PC-3 (cell line): Measurements from ENCODE around the gene TRAK1. TPM values are rescaled to one million over a fixed set of nuclear protein-coding genes. Genes with fewer than 3 reads are reported as not detected.

ENCODE experiments used
- ATAC-seq: fragments of 200-7000 bp; cut with Tn5 transposase; 2 replicates; pipeline ENCODE4 v1.9.1; 2020; ENCODE audit warnings: mild to moderate bottlenecking, moderate library complexity
- BruUV-seq: library from RNA; stranded (reverse); fragments of 400-500 nt; replicated peaks from 2 replicates; lab custom pipeline; 2021; lab: Mats Ljungman, UMichigan
- CTCF ChIA-PET: fragments of 300-600 bp; sonication (Branson Sonifier 250); formaldehyde crosslinking; loops from one replicate; lab custom pipeline; 2022; ENCODE audit warnings: antibody characterized with exemption; lab: Charles Lee
- POLR2A ChIA-PET: fragments of 300-600 bp; sonication (Branson Sonifier 250); formaldehyde crosslinking; loops from one replicate; lab custom pipeline; 2022; ENCODE audit warnings: antibody characterized with exemption; ENCODE audit not compliant: unreplicated experiment; lab: Charles Lee
- DNase-seq: peaks from one replicate; pipeline ENCODE4 v3.0.0-alpha.2; 2015
- H2AFZ ChIP-seq: fragments of 300-600 bp; sonication (generic); 2 replicates; pipeline ENCODE4 v1.6.0; 2016; ENCODE audit warnings: antibody characterized with exemption, low read length
- H3F3A ChIP-seq: fragments of 300-600 bp; sonication (generic); one replicate; pipeline ENCODE4 v1.6.0; 2017; ENCODE audit warnings: antibody characterized with exemption, low read length, control low read depth, mild to moderate bottlenecking; ENCODE audit not compliant: unreplicated experiment
- H3K27ac ChIP-seq: fragments of 300-600 bp; sonication (generic); 2 replicates; pipeline ENCODE4 v1.5.1; 2016; ENCODE audit warnings: mild to moderate bottlenecking, low read length
- H3K27me3 ChIP-seq: fragments of 300-600 bp; sonication (generic); 2 replicates; pipeline ENCODE4 v1.6.1; 2016; ENCODE audit warnings: low read length, mixed read lengths
- H3K36me3 ChIP-seq: fragments of 300-600 bp; sonication (generic); 2 replicates; pipeline ENCODE4 v1.6.1; 2016; ENCODE audit warnings: low read depth, mixed run types, low read length, mixed read lengths
- H3K4me1 ChIP-seq: fragments of 300-600 bp; sonication (generic); 2 replicates; pipeline ENCODE4 v1.5.1; 2016; ENCODE audit warnings: low read length; ENCODE audit not compliant: insufficient read depth
- H3K4me2 ChIP-seq: fragments of 300-600 bp; sonication (generic); 2 replicates; pipeline ENCODE4 v1.6.0; 2016; ENCODE audit warnings: low read length
- H3K4me3 ChIP-seq: fragments of 300-600 bp; sonication (generic); 2 replicates; pipeline ENCODE4 v1.5.1; 2016; ENCODE audit warnings: mild to moderate bottlenecking, low read length, mixed read lengths
- H3K79me2 ChIP-seq: fragments of 300-600 bp; sonication (generic); 2 replicates; pipeline ENCODE4 v1.6.1; 2017; ENCODE audit warnings: low read length, mixed read lengths
- H3K9ac ChIP-seq: fragments of 300-600 bp; sonication (generic); 2 replicates; pipeline ENCODE4 v1.6.0; 2016; ENCODE audit warnings: mild to moderate bottlenecking, low read length
- H3K9me2 ChIP-seq: fragments of 300-600 bp; sonication (generic); replicated peaks from 2 replicates; pipeline ENCODE4 v1.6.1; 2016; ENCODE audit warnings: mixed run types, low read length, mixed read lengths
- H3K9me3 ChIP-seq: fragments of 300-600 bp; sonication (generic); 2 replicates; pipeline ENCODE4 v1.6.1; 2016; ENCODE audit warnings: low read length, mixed read lengths
- H4K20me1 ChIP-seq: fragments of 300-600 bp; sonication (generic); 2 replicates; pipeline ENCODE4 v1.6.1; 2016; ENCODE audit warnings: low read length, mixed read lengths
- CTCF ChIP-seq: fragments of 300-600 bp; sonication (generic); conservative IDR thresholded peaks from 2 replicates; pipeline ENCODE4 v1.5.1; 2017; ENCODE audit warnings: antibody characterized with exemption, low read depth, mild to moderate bottlenecking, low read length
- EZH2 ChIP-seq: fragments of 300-600 bp; sonication (generic); IDR thresholded peaks from one replicate; pipeline ENCODE4 v1.6.1; 2017; ENCODE audit warnings: antibody characterized with exemption, mild to moderate bottlenecking, low read length; ENCODE audit not compliant: unreplicated experiment
- EZH2phosphoT487 ChIP-seq: fragments of 300-600 bp; sonication (generic); IDR thresholded peaks from 2 replicates; pipeline ENCODE4 v1.6.1; 2018; ENCODE audit warnings: mild to moderate bottlenecking, antibody characterized with exemption, low read length, borderline replicate concordance
- intact Hi-C: fragments of 100-400 bp; cut with micrococcal nuclease; formaldehyde crosslinking; loops from 2 replicates; pipeline ENCODE4 v1.9.0; 2023
- total RNA-seq: library from RNA; depleted of rRNA; stranded (reverse); fragments of >200 nt; gene quantifications from 2 replicates; pipeline ENCODE4 v1.2.3, GENCODE V29; 2014

The TRAK1 gene
- total RNA-seq, 1 experiment from 2014 or later: 23.4 TPM

- no peaks in the 10 kb centered on the region for H3K79me2 ChIP-seq
- no peak overlapping the region for H3K4me2 ChIP-seq
- H3K36me3 ChIP-seq: no peaks in the 10 kb centered on the region
- no peak overlapping the region for H3K4me3 ChIP-seq
- ChIA-PET POLR2A (no interaction called here), CTCF (no interaction called here)
- no peaks in the 10 kb centered on the region for H3K27me3 ChIP-seq
- H2AFZ ChIP-seq: no peak overlapping the region
- H3K9ac ChIP-seq: no peak overlapping the region
- no TSS peak for BruUV-seq
- no peak for TF ChIP-seq EZH2
- no peak for TF ChIP-seq EZH2phosphoT487
- no peak for TF ChIP-seq CTCF
- H3K27ac ChIP-seq: no peak overlapping the region
- no peak for DNase-seq
- H3K4me1 ChIP-seq: no peaks in the 10 kb centered on the region
- intact Hi-C loops: no loop called here
- no peaks in the 10 kb centered on the region for H3K9me2 ChIP-seq
- no peak for ATAC-seq
- H3K9me3 ChIP-seq: no peaks in the 10 kb centered on the region
- no peaks in the 10 kb centered on the region for H4K20me1 ChIP-seq
- H3F3A ChIP-seq: no peaks in the 10 kb centered on the region
Measured at GRCh38 chr3:42202217-42202865, 111.2 kb downstream of the TRAK1 start.

DNA sequence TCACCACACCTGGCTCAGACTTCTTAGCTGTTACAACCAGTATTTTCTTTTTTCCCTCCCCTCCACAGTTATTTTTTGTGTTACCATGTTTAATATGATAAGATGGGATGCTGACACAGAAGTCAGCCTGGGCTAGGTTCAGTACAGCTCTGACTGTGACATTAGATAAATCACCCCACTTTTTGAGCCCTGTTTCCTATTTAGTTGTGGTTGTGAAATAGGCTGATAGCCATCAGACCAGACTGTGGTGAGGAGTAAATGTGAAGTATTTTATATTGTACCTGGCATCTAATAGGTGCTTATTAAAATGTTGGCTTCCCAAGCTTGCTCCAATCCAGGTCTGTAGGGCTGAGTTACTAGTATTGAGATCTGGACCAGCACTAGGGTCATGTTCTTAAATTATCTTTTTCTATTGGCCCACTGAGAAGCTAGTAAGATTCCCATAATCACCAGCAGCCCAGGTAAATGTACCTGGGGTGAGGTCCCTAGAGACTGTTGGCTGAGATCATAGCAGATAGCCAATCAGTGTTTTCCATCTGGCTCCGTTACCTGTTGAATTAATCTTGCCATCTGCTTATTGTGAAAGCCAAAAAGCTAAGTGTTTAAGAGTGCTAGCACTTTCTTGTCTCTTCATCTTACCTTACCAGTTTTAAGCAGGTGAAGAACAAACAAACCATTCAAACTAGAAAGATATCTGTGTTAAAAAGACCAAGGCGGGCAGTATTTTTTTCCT, 113.9 kb downstream of the TRAK1 start:
- CTCF ChIA-PET: no interaction called here

More for the DNA sequence above, 113.9 kb downstream of the TRAK1 start:
- Histone ChIP-seq H3K9ac (no peak overlapping the region), H3K4me3 (no peak overlapping the region), H4K20me1 (no peaks in the 10 kb centered on the region), H3K9me3 (no peaks in the 10 kb centered on the region), H3K79me2 (no peaks in the 10 kb centered on the region), H3K9me2 (no peaks in the 10 kb centered on the region), H3K27ac (no peak overlapping the region), H3K36me3 (no peaks in the 10 kb centered on the region), H3F3A (no peaks in the 10 kb centered on the region), H2AFZ (no peak overlapping the region), H3K4me2 (no peak overlapping the region), H3K27me3 (no peaks in the 10 kb centered on the region), H3K4me1 (no peaks in the 10 kb centered on the region)
- intact Hi-C loops: no loop called here
- TF ChIP-seq EZH2phosphoT487 (no peak), EZH2 (no peak), CTCF (no peak)
- ATAC-seq (no peak), DNase-seq (no peak)
- POLR2A ChIA-PET: interaction anchor here (0.7 kb wide), 1 partner anchor 880 kb away, joined by 4 read pairs; no protein-coding TSS in a partner anchor
- BruUV-seq: no TSS peak
